GM13977 (cell line): Measurements from ENCODE around the gene NADSYN1.
A peak's percentile ranks its signal among the peaks of the same experiment; 100 is the strongest.

Experiments used
- DNase-seq: peaks from one replicate; pipeline ENCODE4 v3.0.0; 2012; ENCODE audit warnings: low spot score
- CTCF ChIP-seq: IDR thresholded peaks from 2 replicates; pipeline ENCODE4 v1.5.1; 2012; ENCODE audit warnings: mild to moderate bottlenecking, control low read depth; ENCODE audit not compliant: insufficient read depth; ENCODE audit errors: extremely low read depth, missing control alignments
- in situ Hi-C: fragments of 300-500 bp; cut with MboI; formaldehyde crosslinking; loops from one replicate; pipeline ENCODE4 v1.12.0; 2022; ENCODE audit warnings: low sequenced_read_pairs, low pct_unique_long_range_greater_than_20kb, mixed read lengths, inconsistent platforms; ENCODE audit not compliant: unreplicated experiment

Gene NADSYN1

GRCh38 chr11:71488681-71489270 is 35.8 kb downstream of the NADSYN1 start:
- TF ChIP-seq CTCF, result no peak
- DNase-seq, result no peak
- in situ Hi-C loops, result no loop called here

GRCh38 chr11:71489311-71490043 is 36.5 kb downstream of the NADSYN1 start:
- TF ChIP-seq CTCF, result no peak
- in situ Hi-C loops, result no loop called here

GRCh38 chr11:71490044-71490730 is 37.2 kb downstream of the NADSYN1 start:
- no peak for TF ChIP-seq CTCF
- in situ Hi-C loops, result no loop called here
- DNase-seq, result no peak

More at GRCh38 chr11:71489311-71490043, 36.5 kb downstream of the NADSYN1 start:
- DNase-seq, result peak; percentile 87

- no peak for TF ChIP-seq CTCF
- DNase-seq, result no peak
- in situ Hi-C loops, result no loop called here
Measured at GRCh38 chr11:71490731-71491390, 37.9 kb downstream of the NADSYN1 start.

GRCh38 chr11:71491531-71491930 is 38.5 kb downstream of the NADSYN1 start:
- in situ Hi-C loops, result no loop called here
- no peak for DNase-seq
- TF ChIP-seq CTCF, result no peak

- in situ Hi-C loops, result no loop called here
- no peak for TF ChIP-seq CTCF
- DNase-seq, result no peak
Measured at GRCh38 chr11:71491940-71492339, 38.9 kb downstream of the NADSYN1 start.
